ENCODE measurements around the gene MAP3K3. TPM values are rescaled to one million over a fixed set of nuclear protein-coding genes. Genes with fewer than 3 reads are reported as not detected.

Gene MAP3K3
- total RNA-seq, 1 donor from 2014 or later: 32.5 TPM

- intact Hi-C loops (cut with micrococcal nuclease): loop anchor here (1.0 kb wide), 1 partner anchor 24 kb away; the partner anchor contains the start of gene MAP3K3
- DNase-seq (no peak), ATAC-seq (ENCODE audit: low read depth) (peak; percentile 82)
- H3K4me3 Mint-ChIP-seq: peak overlapping the region; percentile 3
- ChIA-PET CTCF (interaction anchor here (1.1 to 1.4 kb wide), 2 partner anchors 64 to 220 kb away, joined by 3 to 4 read pairs; no protein-coding TSS in a partner anchor), POLR2A (interaction anchor here (0.7 to 2.4 kb wide), 9 partner anchors 9 to 128 kb away, joined by 3 to 16 read pairs (median 6); partner anchors contain the start of genes CCDC47, DDX42, LIMD2 and MAP3K3)
- H3K36me3 Mint-ChIP-seq (ENCODE audit: low read depth): peaks cover 19% of the 10 kb centered on the region
- no peak for TF ChIP-seq CTCF (IDR thresholded peaks at IDR 0.05)
- no peaks in the 10 kb centered on the region for H3K27me3 Mint-ChIP-seq
- H3K9me3 Mint-ChIP-seq: no peaks in the 10 kb centered on the region
- peak overlapping the region; percentile 90 for H3K27ac Mint-ChIP-seq
- peaks cover 46% of the 10 kb centered on the region for H3K4me1 Mint-ChIP-seq
Observed at GRCh38 chr17:63646488-63646806, 24.2 kb downstream of the MAP3K3 start.

DNA sequence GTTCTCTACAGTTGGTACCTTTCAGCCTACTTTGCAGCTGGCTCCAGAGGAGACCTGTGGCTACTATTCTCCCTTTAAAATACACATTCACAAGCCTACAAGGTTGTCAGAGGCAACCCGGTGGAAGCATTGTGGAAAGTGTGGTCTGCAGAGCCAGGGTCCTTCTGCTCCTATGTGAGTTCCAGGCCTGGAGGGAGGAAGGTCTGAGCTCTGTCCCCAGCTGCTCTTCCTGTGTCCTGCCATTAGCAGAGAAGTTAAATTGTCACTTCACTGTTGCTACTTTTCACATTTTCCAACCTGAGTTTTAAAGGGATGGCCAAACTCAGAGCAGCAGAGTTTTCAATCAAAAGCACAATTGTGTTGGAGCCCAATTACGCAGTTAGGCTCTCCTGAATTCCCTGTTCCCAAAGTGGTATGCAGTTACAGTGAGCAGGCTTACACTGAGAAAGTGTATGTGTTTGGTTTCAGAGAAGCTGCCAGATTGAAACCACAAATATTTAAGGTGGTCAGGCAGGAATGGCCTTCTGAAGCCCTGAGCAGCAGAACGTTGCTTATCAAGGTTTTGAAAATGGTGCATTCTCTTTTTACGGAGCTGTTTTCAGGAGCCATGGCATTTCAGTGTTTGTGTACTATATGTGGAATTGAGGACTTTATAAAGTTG lies 25.0 kb downstream of the MAP3K3 start:
- POLR2A ChIA-PET: interaction anchor here (0.7 to 2.4 kb wide), 4 partner anchors 25 to 56 kb away, joined by 3 to 16 read pairs (median 14); partner anchors contain the start of genes LIMD2 and MAP3K3
- no peaks in the 10 kb centered on the region for H3K9me3 Mint-ChIP-seq
- H3K4me3 Mint-ChIP-seq: no peak overlapping the region
- ATAC-seq (ENCODE audit: low read depth): no peak
- intact Hi-C loops (cut with micrococcal nuclease): no loop called here
- peaks cover 20% of the 10 kb centered on the region for H3K36me3 Mint-ChIP-seq (ENCODE audit: low read depth)
- H3K27me3 Mint-ChIP-seq: no peaks in the 10 kb centered on the region
- no peak overlapping the region for H3K27ac Mint-ChIP-seq
- no peak for TF ChIP-seq CTCF (IDR thresholded peaks at IDR 0.05)
- H3K4me1 Mint-ChIP-seq: peaks cover 45% of the 10 kb centered on the region
- DNase-seq: no peak
- CTCF ChIA-PET: interaction anchor here (1.1 to 1.4 kb wide), 2 partner anchors 63 to 221 kb away, joined by 3 to 4 read pairs; no protein-coding TSS in a partner anchor

DNA sequence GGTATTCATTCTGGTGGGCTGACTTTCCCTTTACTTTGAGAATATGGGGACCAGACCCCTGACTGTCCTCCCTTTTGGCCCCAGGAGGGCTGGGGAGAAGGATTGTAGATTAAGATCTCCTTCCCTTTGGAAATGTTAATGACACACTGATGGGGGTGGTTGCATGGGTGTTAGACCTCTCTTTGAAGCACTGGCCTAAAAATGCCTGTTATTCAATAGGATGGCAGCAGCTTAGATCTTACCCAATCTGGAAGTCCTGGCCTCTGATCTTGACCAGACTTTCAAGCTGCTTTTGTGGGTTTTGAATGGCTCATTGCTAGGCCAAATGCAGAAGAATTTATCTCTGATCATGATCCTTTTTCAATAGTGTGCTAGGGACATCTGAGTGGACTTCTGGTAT lies 25.7 kb downstream of the MAP3K3 start:
- intact Hi-C loops (cut with micrococcal nuclease): no loop called here
- no peaks in the 10 kb centered on the region for H3K27me3 Mint-ChIP-seq
- H3K36me3 Mint-ChIP-seq (ENCODE audit: low read depth): peaks cover 28% of the 10 kb centered on the region
- ATAC-seq (ENCODE audit: low read depth): no peak
- H3K4me3 Mint-ChIP-seq: no peak overlapping the region
- no peak for DNase-seq
- H3K27ac Mint-ChIP-seq: no peak overlapping the region
- H3K4me1 Mint-ChIP-seq: peaks cover 45% of the 10 kb centered on the region
- CTCF ChIA-PET: no interaction called here
- TF ChIP-seq CTCF (IDR thresholded peaks at IDR 0.05): no peak
- POLR2A ChIA-PET: no interaction called here
- no peaks in the 10 kb centered on the region for H3K9me3 Mint-ChIP-seq

DNA sequence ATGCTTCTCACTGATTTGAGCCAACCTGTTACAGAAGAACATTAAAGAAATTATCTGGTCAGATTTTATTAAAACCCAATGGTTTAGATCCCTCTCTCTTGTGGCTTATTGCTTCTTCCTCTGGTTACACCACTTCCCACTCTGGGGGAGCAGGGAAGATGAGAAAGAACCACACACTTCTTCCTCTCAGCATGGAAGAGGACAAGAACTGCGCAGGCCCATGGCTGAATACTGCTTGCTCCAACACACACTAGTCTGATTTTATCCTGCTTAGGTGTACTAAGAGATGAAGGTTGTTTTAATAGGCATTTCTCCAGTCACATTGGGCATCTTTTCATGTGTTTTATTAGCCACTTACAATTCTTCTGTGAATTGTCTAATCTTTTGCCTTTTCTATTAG lies 27.6 kb downstream of the MAP3K3 start:
- POLR2A ChIA-PET: no interaction called here
- Mint-ChIP-seq H3K27me3 (no peaks in the 10 kb centered on the region), H3K36me3 (ENCODE audit: low read depth) (peaks cover 39% of the 10 kb centered on the region), H3K27ac (no peak overlapping the region), H3K4me3 (no peak overlapping the region), H3K9me3 (no peaks in the 10 kb centered on the region), H3K4me1 (peaks cover 34% of the 10 kb centered on the region)
- TF ChIP-seq CTCF (IDR thresholded peaks at IDR 0.05): no peak
- no peak for ATAC-seq (ENCODE audit: low read depth)
- intact Hi-C loops (cut with micrococcal nuclease): no loop called here
- CTCF ChIA-PET: no interaction called here
- DNase-seq: no peak

- ATAC-seq (ENCODE audit: low read depth) (no peak), DNase-seq (no peak)
- TF ChIP-seq CTCF (IDR thresholded peaks at IDR 0.05): no peak
- H3K27me3 Mint-ChIP-seq: no peaks in the 10 kb centered on the region
- POLR2A ChIA-PET: interaction anchor here (0.5 kb wide), 1 partner anchor 60 kb away, joined by 3 read pairs; no protein-coding TSS in a partner anchor
- peaks cover 11% of the 10 kb centered on the region for H3K4me1 Mint-ChIP-seq
- intact Hi-C loops (cut with micrococcal nuclease): no loop called here
- no peaks in the 10 kb centered on the region for H3K9me3 Mint-ChIP-seq
- H3K36me3 Mint-ChIP-seq (ENCODE audit: low read depth): peaks cover 46% of the 10 kb centered on the region
- no peak overlapping the region for H3K4me3 Mint-ChIP-seq
- CTCF ChIA-PET: no interaction called here
- no peak overlapping the region for H3K27ac Mint-ChIP-seq
Observed at GRCh38 chr17:63652106-63652505, 29.9 kb downstream of the MAP3K3 start.

Data from activated B cell treated with CpG ODN at 0.5 μM for 24 hours (primary cell).